Lower lobe of right lung (tissue), 2 donors: ENCODE results near the gene LRIG1. TPM values are rescaled to one million over a fixed set of nuclear protein-coding genes. Genes with fewer than 3 reads are reported as not detected.

Experiments used
- ATAC-seq, 2 donors: fragments of 200-7000 bp; cut with Tn5 transposase; one replicate each; pipeline ENCODE4 v1.9.1; 2020 to 2022; ENCODE audit warnings: mild to moderate bottlenecking in 2 of 2, moderate library complexity in 2 of 2
- DNase-seq: peaks from one replicate; pipeline ENCODE4 v3.0.0-alpha.2; 2020
- H3K27ac ChIP-seq: fragments of 200-600 bp; one replicate; pipeline ENCODE4 v1.8.0; 2022
- H3K27me3 ChIP-seq: fragments of 200-600 bp; one replicate; pipeline ENCODE4 v1.8.0; 2022; ENCODE audit warnings: low read depth
- H3K36me3 ChIP-seq: fragments of 200-600 bp; one replicate; pipeline ENCODE4 v1.8.0; 2022; ENCODE audit warnings: mild to moderate bottlenecking
- H3K4me1 ChIP-seq: fragments of 200-600 bp; one replicate; pipeline ENCODE4 v1.8.0; 2022
- H3K4me3 ChIP-seq: fragments of 200-600 bp; one replicate; pipeline ENCODE4 v1.8.0; 2022; ENCODE audit warnings: mild to moderate bottlenecking
- H3K9me3 ChIP-seq: fragments of 200-600 bp; one replicate; pipeline ENCODE4 v1.8.0; 2022
- CTCF ChIP-seq: fragments of 200-600 bp; IDR thresholded peaks from one replicate; pipeline ENCODE4 v1.8.0; 2022; ENCODE audit warnings: antibody characterized with exemption, mild to moderate bottlenecking
- intact Hi-C: fragments of 100-400 bp; cut with DNase I; formaldehyde crosslinking; loops from one replicate; pipeline ENCODE4 v1.11.0; 2022
- total RNA-seq: library from RNA; stranded (reverse); fragmentation: NEBNext Ultra II Directional; extraction: Animal tissue kit (Norgen Biotek cat#: 25700); gene quantifications from one replicate; pipeline ENCODE4 v1.2.1, GENCODE V29; 2021
- donor health status: DM: no; HTN: yes; CAD: no; lungs with severe emphysema.

LRIG1 gene
- total RNA-seq, 1 donor from 2014 or later = 54.2 TPM

GRCh38 chr3:66342717-66343356 is 158.0 kb downstream of the LRIG1 start:
- ATAC-seq = no peak
- Histone ChIP-seq H3K27ac (no peak overlapping the region), H3K27me3 (no peaks in the 10 kb centered on the region), H3K4me3 (no peak overlapping the region), H3K4me1 (no peaks in the 10 kb centered on the region), H3K36me3 (no peaks in the 10 kb centered on the region), H3K9me3 (no peaks in the 10 kb centered on the region)
- no peak for TF ChIP-seq CTCF
- DNase-seq = no peak
- intact Hi-C loops = no loop called here

GRCh38 chr3:66338927-66339326 is 161.9 kb downstream of the LRIG1 start:
- TF ChIP-seq CTCF = no peak
- DNase-seq = no peak
- intact Hi-C loops = no loop called here
- H3K27ac ChIP-seq = no peak overlapping the region
- H3K9me3 ChIP-seq = no peaks in the 10 kb centered on the region
- H3K36me3 ChIP-seq = no peaks in the 10 kb centered on the region
- no peak overlapping the region for H3K4me3 ChIP-seq
- no peaks in the 10 kb centered on the region for H3K4me1 ChIP-seq
- ATAC-seq = no peak
- H3K27me3 ChIP-seq = no peaks in the 10 kb centered on the region

- Histone ChIP-seq H3K4me1 (no peaks in the 10 kb centered on the region), H3K27ac (no peak overlapping the region), H3K36me3 (no peaks in the 10 kb centered on the region), H3K9me3 (no peaks in the 10 kb centered on the region), H3K27me3 (no peaks in the 10 kb centered on the region), H3K4me3 (no peak overlapping the region)
- intact Hi-C loops = no loop called here
- TF ChIP-seq CTCF = no peak
- DNase-seq = no peak
- no peak for ATAC-seq
Measured at GRCh38 chr3:66336333-66336766, 164.5 kb downstream of the LRIG1 start.

GRCh38 chr3:66335671-66336070 is 165.2 kb downstream of the LRIG1 start:
- intact Hi-C loops = no loop called here
- H3K4me1 ChIP-seq = no peaks in the 10 kb centered on the region
- no peak overlapping the region for H3K27ac ChIP-seq
- DNase-seq = no peak
- no peaks in the 10 kb centered on the region for H3K36me3 ChIP-seq
- TF ChIP-seq CTCF = no peak
- ATAC-seq = no peak
- H3K27me3 ChIP-seq = no peaks in the 10 kb centered on the region
- no peak overlapping the region for H3K4me3 ChIP-seq
- H3K9me3 ChIP-seq = no peaks in the 10 kb centered on the region
